Measurements from ENCODE around the gene RCN1. TPM values are rescaled to one million over a fixed set of nuclear protein-coding genes. Genes with fewer than 3 reads are reported as not detected.

The RCN1 gene
- total and polyA plus RNA-seq, 8 donors: 99.7 to 229 (median 192) TPM

DNA sequence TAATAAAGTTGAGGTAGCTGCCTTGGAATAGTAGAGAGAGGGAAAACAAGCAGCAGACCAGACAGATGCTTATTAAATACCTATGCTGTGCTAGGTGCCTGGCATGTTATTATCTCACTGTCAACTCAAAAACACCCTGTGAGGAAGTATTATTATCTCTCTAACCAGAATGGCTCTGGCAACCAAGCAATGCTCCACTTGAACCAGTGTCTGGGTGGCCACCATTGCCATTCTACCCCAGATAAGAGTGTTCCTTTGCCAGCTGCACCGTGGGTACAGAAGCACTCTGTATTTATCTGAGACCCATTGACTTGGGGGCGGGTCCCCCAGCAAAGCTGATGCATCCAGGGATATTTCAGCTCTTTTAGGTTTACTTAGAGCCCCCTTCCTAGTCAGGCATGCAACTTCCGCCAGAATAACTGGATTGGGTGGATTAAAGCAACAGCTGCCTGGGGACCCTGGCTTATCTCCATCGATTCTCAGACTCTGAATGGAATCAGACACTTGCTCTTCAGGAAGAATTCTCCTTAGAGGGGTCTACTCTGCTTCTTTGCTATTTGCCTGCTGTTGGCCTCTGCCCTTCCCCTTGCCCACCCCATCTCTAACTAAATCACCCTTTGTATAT lies 49.1 kb downstream of the RCN1 start:
- intact Hi-C loops (cut with DNase I): no loop called here
- Histone ChIP-seq H3K4me3 (no peak overlapping the region), H3K27me3 (no peaks in the 10 kb centered on the region), H3K36me3 (no peaks in the 10 kb centered on the region), H3K4me1 (no peaks in the 10 kb centered on the region), H3K9me3 (peaks cover 0 to 1% of the 10 kb centered on the region in 2 donors), H3K27ac (no peak overlapping the region)
- ATAC-seq (no peak), DNase-seq (no peak)
- TF ChIP-seq CTCF (IDR thresholded peaks at IDR 0.05): no peak

GRCh38 chr11:32141745-32142546 lies 51.1 kb downstream of the RCN1 start:
- TF ChIP-seq CTCF (IDR thresholded peaks at IDR 0.05): no peak
- H3K4me1 ChIP-seq: no peaks in the 10 kb centered on the region
- peaks cover 0 to 1% of the 10 kb centered on the region in 2 donors for H3K9me3 ChIP-seq
- intact Hi-C loops (cut with DNase I): no loop called here
- no peaks in the 10 kb centered on the region for H3K36me3 ChIP-seq
- no peak overlapping the region for H3K4me3 ChIP-seq
- ATAC-seq: no peak
- no peak for DNase-seq
- H3K27me3 ChIP-seq: no peaks in the 10 kb centered on the region
- H3K27ac ChIP-seq: no peak overlapping the region

DNA sequence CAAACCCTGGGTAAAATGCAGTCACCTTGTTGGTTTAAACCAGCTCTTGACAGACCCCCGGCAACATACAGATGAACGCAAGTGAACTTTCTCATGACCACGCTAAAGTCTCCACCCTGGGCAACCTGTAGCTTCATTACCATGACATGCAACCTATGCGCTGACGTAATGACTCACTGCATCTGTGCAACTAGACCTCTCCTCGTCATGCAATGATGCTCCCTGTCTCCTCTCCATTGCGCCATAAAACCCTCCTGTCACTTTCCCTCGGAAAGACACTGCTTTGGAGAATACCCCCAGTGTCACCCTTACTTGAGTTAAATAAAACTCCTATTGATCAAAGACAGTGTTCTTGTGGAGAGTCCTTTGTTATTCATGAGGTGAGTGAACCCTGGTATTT lies 52.5 kb downstream of the RCN1 start:
- no peaks in the 10 kb centered on the region for H3K27me3 ChIP-seq
- no peaks in the 10 kb centered on the region for H3K36me3 ChIP-seq
- no peaks in the 10 kb centered on the region for H3K9me3 ChIP-seq
- no peak overlapping the region for H3K27ac ChIP-seq
- H3K4me3 ChIP-seq: no peak overlapping the region
- no peak for DNase-seq
- H3K4me1 ChIP-seq: no peaks in the 10 kb centered on the region
- no peak for ATAC-seq
- TF ChIP-seq CTCF (IDR thresholded peaks at IDR 0.05): no peak
- intact Hi-C loops (cut with DNase I): no loop called here

DNA sequence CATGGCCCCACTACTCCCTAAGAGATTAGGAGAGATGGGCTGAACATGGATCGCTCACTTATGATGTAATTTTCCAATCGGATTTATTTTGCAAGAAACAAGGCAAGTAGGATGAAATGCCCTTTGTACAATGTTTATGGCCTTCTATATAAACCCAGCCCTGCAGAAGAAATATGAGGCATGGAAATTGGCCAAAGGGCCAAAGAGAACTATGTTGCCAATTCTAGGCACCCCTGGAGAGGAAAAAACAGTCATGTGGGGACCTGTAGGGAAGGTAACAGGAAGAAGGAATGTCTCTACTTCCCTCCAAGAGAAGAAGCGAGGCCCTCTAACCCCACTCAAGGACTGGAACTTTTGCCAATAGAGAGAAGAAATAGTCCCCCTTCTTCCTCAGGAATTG lies 54.4 kb downstream of the RCN1 start:
- Histone ChIP-seq H3K36me3 (no peaks in the 10 kb centered on the region), H3K27ac (no peak overlapping the region), H3K9me3 (no peaks in the 10 kb centered on the region), H3K4me1 (no peaks in the 10 kb centered on the region), H3K27me3 (no peaks in the 10 kb centered on the region), H3K4me3 (no peak overlapping the region)
- no peak for TF ChIP-seq CTCF (IDR thresholded peaks at IDR 0.05)
- ATAC-seq (no peak), DNase-seq (no peak)
- intact Hi-C loops (cut with DNase I): no loop called here

DNA sequence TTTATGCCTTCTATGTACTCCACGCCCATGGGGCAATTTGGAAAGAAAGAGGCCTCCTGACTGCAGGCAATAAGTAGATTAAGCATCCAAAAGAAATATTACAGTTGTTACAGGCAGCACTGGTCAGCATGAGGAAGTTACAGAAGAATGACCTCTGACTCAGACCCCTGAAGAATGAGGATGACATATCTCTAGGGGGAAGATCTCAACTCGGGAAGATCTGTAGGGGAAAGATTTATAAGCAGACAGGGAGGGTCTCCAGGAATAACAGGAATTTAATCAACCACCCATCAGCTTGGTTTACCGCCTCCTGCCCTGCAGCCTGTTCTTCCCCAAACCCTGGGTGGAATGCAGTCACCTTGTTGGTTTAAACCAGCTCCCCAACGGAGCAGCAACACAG lies 58.0 kb downstream of the RCN1 start:
- no peaks in the 10 kb centered on the region for H3K4me1 ChIP-seq
- no peak overlapping the region for H3K27ac ChIP-seq
- ATAC-seq (no peak), DNase-seq (no peak)
- H3K36me3 ChIP-seq: no peaks in the 10 kb centered on the region
- H3K4me3 ChIP-seq: no peak overlapping the region
- intact Hi-C loops (cut with DNase I): no loop called here
- no peaks in the 10 kb centered on the region for H3K27me3 ChIP-seq
- H3K9me3 ChIP-seq: no peaks in the 10 kb centered on the region
- TF ChIP-seq CTCF (IDR thresholded peaks at IDR 0.05): no peak

Data from left lung (tissue), 10 donors.